Measurements from ENCODE around the gene GRAMD4. TPM values are rescaled to one million over a fixed set of nuclear protein-coding genes. Genes with fewer than 3 reads are reported as not detected.
"Not testable (repeated sequence)": the region's sequence is repeated elsewhere in the genome, so short reads cannot be mapped to it uniquely, and the experiment has no call there.

Gene GRAMD4
- total and polyA plus RNA-seq, 2 experiments from 2014 or later = 2.9 to 10.6 TPM

DNA sequence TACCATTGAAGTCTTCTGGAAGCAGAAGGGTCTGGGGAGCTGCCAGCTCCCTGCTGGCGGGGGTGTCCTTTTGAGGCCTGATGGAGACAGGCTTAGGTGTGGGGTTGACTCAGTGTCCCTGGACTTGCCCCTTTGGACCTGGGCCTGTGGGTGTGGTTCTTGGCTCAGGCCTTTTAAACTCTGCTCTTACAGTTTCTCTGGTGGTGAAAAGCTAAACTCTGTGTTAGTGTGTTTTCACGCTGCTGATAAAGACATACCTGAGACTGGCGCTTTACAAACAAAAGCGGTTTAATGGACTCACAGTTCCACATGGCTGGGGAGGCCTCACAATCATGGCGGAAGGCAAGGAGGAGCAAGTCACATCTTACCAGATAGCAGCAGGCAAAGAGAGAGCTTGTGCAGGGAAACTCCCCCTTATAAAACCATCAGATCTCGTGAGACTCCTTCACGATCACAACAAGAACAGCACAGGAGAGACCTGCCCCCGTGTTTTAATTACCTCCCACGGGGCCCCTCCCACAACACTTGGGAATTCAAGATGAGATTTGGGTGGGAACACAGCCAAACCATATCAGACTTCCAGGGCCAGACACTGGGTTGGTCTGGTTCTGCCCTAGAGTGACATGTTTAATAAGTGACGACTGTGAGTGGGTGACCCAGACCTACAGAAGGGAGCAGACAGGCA lies 26.5 kb downstream of the GRAMD4 start:
- Histone ChIP-seq H3K79me2 (ENCODE audit: insufficient read depth) (no peaks in the 10 kb centered on the region), H3K4me1 (ENCODE audit: insufficient read depth) (no peaks in the 10 kb centered on the region), H4K20me1 (ENCODE audit: insufficient read depth) (no peaks in the 10 kb centered on the region), H3K9ac (no peak overlapping the region), H3K27me3 (replicated peaks; ENCODE audit: insufficient read depth) (no peaks in the 10 kb centered on the region), H3K36me3 (ENCODE audit: low read depth) (no peaks in the 10 kb centered on the region), H2AFZ (no peak overlapping the region), H3F3A (ENCODE audit: insufficient read depth) (no peaks in the 10 kb centered on the region), H3K9me3 (ENCODE audit: low read depth) (no peaks in the 10 kb centered on the region), H3K4me2 (ENCODE audit: unreplicated experiment) (no peak overlapping the region), H3K9me2 (ENCODE audit: insufficient read depth) (no peaks in the 10 kb centered on the region), H3K4me3 (no peak overlapping the region), H3K27ac (no peak overlapping the region)
- 74 to 77% methylated on average over 10 of the region's 10 CpGs for WGBS, 2 experiments (ENCODE audit: low coverage in 1 of 2, low lambda C conversion rate in 2 of 2, missing lambda C conversion rate in 2 of 2)
- DNase-seq = no peak
- in situ Hi-C loops (cut with MboI) = no loop called here
- TF ChIP-seq EZH2 (IDR thresholded peaks at IDR 0.05; ENCODE audit: insufficient read depth, poor library complexity, severe bottlenecking) (no peak), EZH2phosphoT487 (IDR thresholded peaks at IDR 0.05; ENCODE audit: insufficient read depth, low read depth) (no peak)

DNA sequence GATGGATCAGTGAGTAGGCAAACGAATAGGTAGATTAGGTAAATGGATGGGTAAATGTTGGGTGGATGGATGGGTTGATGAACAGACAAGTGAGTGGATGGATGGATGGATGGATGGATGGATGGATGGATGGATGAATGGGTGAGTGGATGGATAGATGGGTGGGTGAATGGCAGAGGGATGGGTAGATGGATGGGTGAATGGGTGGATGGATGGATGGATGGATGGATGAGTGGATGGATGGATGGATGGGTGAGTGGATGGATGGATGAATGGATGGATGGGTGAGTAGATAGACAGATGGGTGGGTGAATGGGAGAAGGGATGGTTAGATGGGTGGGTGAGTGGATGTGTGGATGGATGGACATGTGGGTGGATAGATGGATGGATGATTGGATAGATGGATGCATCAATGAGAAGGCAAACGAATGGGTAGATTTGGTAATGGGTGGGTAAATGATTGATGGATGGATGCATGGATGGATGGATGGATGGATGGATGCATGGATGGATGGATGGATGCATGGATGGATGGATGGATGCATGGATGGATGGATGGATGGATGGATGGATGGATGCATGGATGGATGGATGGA lies 28.1 kb downstream of the GRAMD4 start:
- H3K4me2 ChIP-seq (ENCODE audit: unreplicated experiment); H3K9ac ChIP-seq; H3K4me3 ChIP-seq; H3K27me3 ChIP-seq (replicated peaks; ENCODE audit: insufficient read depth); DNase-seq; H3K9me3 ChIP-seq (ENCODE audit: low read depth); H3K4me1 ChIP-seq (ENCODE audit: insufficient read depth); H2AFZ ChIP-seq; H3K9me2 ChIP-seq (ENCODE audit: insufficient read depth); H4K20me1 ChIP-seq (ENCODE audit: insufficient read depth); H3K36me3 ChIP-seq (ENCODE audit: low read depth); H3K27ac ChIP-seq; in situ Hi-C loops (cut with MboI); H3K79me2 ChIP-seq (ENCODE audit: insufficient read depth); H3F3A ChIP-seq (ENCODE audit: insufficient read depth): not testable (repeated sequence)
- WGBS, 2 experiments (ENCODE audit: low coverage in 1 of 2, low lambda C conversion rate in 2 of 2, missing lambda C conversion rate in 2 of 2) = 69 to 88% methylated on average over 1 to 2 of the region's 2 CpGs

DNA sequence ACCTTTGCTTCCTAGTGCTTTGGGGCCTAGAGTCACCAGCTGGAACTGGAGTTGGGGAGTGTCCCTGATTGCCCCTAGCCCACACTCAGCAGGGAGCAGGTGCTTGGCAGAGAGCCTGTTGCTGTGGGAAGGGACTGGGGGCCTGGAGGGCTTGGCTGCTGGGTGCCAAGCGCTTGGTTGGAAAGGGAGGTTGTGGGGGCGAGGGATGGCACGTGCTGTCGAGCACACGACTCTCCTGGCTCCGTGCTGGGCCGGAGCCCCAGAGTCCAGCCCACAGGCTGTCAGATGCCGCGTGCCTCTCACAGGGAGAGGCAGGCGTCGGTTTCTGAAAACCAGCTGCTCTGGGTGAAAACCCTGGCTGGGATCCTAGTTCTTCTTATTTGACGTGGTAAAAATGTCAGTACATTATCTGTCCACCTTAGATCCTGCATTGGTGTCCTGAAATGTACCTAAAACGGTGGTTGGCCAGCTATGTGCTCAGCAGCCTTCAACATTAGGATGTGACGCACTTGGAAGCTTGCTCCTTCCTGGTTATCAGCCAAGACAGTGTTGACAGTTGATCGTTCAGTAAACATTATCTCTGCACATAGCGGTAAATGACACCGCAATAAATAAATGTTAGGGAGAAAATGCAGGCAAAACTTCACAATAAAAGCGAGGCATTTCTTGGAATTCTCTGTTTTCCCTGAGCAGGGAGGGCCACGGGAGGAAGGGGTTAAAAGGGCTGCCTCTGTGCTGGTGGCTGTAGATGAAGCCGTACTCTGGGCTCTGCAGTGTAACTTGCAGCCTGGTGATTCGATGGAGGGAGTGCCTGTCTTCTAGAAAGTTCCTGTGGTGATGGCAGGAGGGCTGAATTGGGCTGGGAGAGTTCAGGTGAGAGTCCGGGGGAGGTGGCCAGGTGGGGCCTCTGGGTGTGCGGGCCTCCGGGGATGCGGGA lies 29.2 kb downstream of the GRAMD4 start:
- no peak for TF ChIP-seq EZH2phosphoT487 (IDR thresholded peaks at IDR 0.05; ENCODE audit: insufficient read depth, low read depth)
- no peak for TF ChIP-seq EZH2 (IDR thresholded peaks at IDR 0.05; ENCODE audit: insufficient read depth, poor library complexity, severe bottlenecking)
- no peaks in the 10 kb centered on the region for H4K20me1 ChIP-seq (ENCODE audit: insufficient read depth)

GRCh38 chr22:46650078-46650810 lies 30.1 kb downstream of the GRAMD4 start:
- H4K20me1 ChIP-seq (ENCODE audit: insufficient read depth) = no peaks in the 10 kb centered on the region
- H3K9me2 ChIP-seq (ENCODE audit: insufficient read depth) = no peaks in the 10 kb centered on the region
- no peaks in the 10 kb centered on the region for H3F3A ChIP-seq (ENCODE audit: insufficient read depth)
- no peak overlapping the region for H3K27ac ChIP-seq
- no peak overlapping the region for H2AFZ ChIP-seq
- no peak for TF ChIP-seq EZH2 (IDR thresholded peaks at IDR 0.05; ENCODE audit: insufficient read depth, poor library complexity, severe bottlenecking)
- TF ChIP-seq EZH2phosphoT487 (IDR thresholded peaks at IDR 0.05; ENCODE audit: insufficient read depth, low read depth) = no peak
- in situ Hi-C loops (cut with MboI) = no loop called here
- no peak overlapping the region for H3K4me3 ChIP-seq
- no peak overlapping the region for H3K9ac ChIP-seq
- 86 to 92% methylated on average over 18 to 25 of the region's 25 CpGs for WGBS, 2 experiments (ENCODE audit: low coverage in 1 of 2, low lambda C conversion rate in 2 of 2, missing lambda C conversion rate in 2 of 2)
- H3K4me1 ChIP-seq (ENCODE audit: insufficient read depth) = no peaks in the 10 kb centered on the region
- no peak for DNase-seq
- H3K4me2 ChIP-seq (ENCODE audit: unreplicated experiment) = no peak overlapping the region
- H3K36me3 ChIP-seq (ENCODE audit: low read depth) = no peaks in the 10 kb centered on the region
- H3K79me2 ChIP-seq (ENCODE audit: insufficient read depth) = no peaks in the 10 kb centered on the region
- H3K27me3 ChIP-seq (replicated peaks; ENCODE audit: insufficient read depth) = no peaks in the 10 kb centered on the region
- no peaks in the 10 kb centered on the region for H3K9me3 ChIP-seq (ENCODE audit: low read depth)

More for the DNA sequence above, 29.2 kb downstream of the GRAMD4 start:
- Histone ChIP-seq H3K9me3 (ENCODE audit: low read depth) (no peaks in the 10 kb centered on the region), H3K9ac (no peak overlapping the region), H3K4me1 (ENCODE audit: insufficient read depth) (no peaks in the 10 kb centered on the region), H3F3A (ENCODE audit: insufficient read depth) (no peaks in the 10 kb centered on the region), H2AFZ (no peak overlapping the region), H3K4me2 (ENCODE audit: unreplicated experiment) (no peak overlapping the region), H3K9me2 (ENCODE audit: insufficient read depth) (no peaks in the 10 kb centered on the region), H3K27ac (no peak overlapping the region), H3K27me3 (replicated peaks; ENCODE audit: insufficient read depth) (no peaks in the 10 kb centered on the region), H3K79me2 (ENCODE audit: insufficient read depth) (no peaks in the 10 kb centered on the region), H3K36me3 (ENCODE audit: low read depth) (no peaks in the 10 kb centered on the region), H3K4me3 (no peak overlapping the region)
- peak; percentile 43 for DNase-seq
- WGBS, 2 experiments (ENCODE audit: low coverage in 1 of 2, low lambda C conversion rate in 2 of 2, missing lambda C conversion rate in 2 of 2) = 24 to 27% methylated on average over 25 of the region's 25 CpGs
- in situ Hi-C loops (cut with MboI) = no loop called here
